ENCODE data around the gene EN2. TPM values are rescaled to one million over a fixed set of nuclear protein-coding genes. Genes with fewer than 3 reads are reported as not detected.

Gene EN2
- total and polyA plus RNA-seq, 2 of the 13 experiments (the other 11 are each of a cell fraction or from before 2014, with no cell fraction given), result not detected

DNA sequence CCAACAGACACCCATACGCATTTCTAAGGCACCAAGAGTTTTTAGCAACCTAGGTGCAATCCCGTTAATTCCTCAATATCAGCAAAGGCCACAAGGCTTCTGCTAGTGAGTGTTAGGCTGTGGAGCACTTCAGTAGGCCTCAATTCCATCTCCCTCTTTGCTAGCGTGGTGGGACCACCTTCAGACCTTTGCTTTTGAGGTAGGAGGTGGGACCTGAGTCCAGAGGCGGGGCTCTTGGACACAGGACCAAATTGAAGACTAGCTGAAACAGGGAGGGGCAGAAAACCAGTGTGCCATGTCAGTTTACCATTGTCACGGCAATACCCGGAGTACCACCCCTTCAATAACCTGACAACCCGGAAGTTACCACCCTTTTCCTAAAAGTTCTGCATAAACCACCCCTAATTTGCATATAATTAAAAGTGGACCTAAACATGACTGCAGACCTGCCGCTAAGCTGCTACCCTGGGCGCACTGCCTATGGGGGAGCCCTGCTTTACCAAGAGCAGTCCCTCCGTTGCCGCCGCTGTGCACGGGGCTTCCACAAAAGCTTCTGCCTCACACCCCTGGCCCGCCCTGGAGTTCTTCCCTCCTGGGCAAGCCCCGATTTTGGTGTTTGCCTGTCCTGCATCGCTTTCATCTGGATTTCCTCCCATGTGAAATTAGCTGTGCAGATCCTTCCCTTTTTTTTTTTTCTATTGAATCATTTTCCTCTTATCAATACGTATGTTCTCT is 41.1 kb upstream of the EN2 start:
- Histone ChIP-seq H4K20me1 (ENCODE audit: insufficient read depth, low read length) (no peaks in the 10 kb centered on the region), H3K27me3 (ENCODE audit: control insufficient read depth in 1 of 2, insufficient read depth in 2 of 2, low read length in 2 of 2) (peaks cover 1 to 57% of the 10 kb centered on the region in 2 experiments; a peak in 4 of 5 replicates), H3K9ac (ENCODE audit: insufficient read depth, low read depth, low read length) (no peak overlapping the region), H2AFZ (ENCODE audit: low read length) (no peak overlapping the region), H3K4me2 (ENCODE audit: low read depth, low read length) (no peak overlapping the region), H3K9me3 (ENCODE audit: low read length) (no peaks in the 10 kb centered on the region), H3K27ac (ENCODE audit: extremely low read length, insufficient read depth, low read length) (no peak overlapping the region), H3K79me2 (ENCODE audit: insufficient read depth, low read length) (no peaks in the 10 kb centered on the region), H3K4me1 (ENCODE audit: insufficient read depth, low read length) (no peaks in the 10 kb centered on the region), H3K4me3 (replicated peaks in 1 of 3; ENCODE audit: insufficient read depth in 1 of 3, low read depth in 2 of 3, low read length in 3 of 3) (no peak overlapping the region), H3K36me3 (replicated peaks in 1 of 2; ENCODE audit: control insufficient read depth in 1 of 2, insufficient read depth in 2 of 2, low read length in 2 of 2) (no peaks in the 10 kb centered on the region)
- BruUV-seq (replicated peaks), result no TSS peak
- POLR2A ChIA-PET, result no interaction called here
- DNase-seq (ENCODE audit: low spot score), result no peak
- CTCF ChIA-PET (ENCODE audit: low intra/inter-chr PET ratio, low total read pairs), result no interaction called here
- TF ChIP-seq, protein P1, sequence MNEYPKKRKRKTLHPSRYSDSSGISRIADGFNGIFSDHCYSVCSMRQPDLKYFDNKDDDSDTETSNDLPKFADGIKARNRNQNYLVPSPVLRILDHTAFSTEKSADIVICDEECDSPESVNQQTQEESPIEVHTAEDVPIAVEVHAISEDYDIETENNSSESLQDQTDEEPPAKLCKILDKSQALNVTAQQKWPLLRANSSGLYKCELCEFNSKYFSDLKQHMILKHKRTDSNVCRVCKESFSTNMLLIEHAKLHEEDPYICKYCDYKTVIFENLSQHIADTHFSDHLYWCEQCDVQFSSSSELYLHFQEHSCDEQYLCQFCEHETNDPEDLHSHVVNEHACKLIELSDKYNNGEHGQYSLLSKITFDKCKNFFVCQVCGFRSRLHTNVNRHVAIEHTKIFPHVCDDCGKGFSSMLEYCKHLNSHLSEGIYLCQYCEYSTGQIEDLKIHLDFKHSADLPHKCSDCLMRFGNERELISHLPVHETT (CRISPR knock-in tag; conservative IDR thresholded peaks at IDR 0.05), result no peak
- no peak for TF ChIP-seq ZNF563 (CRISPR knock-in tag; IDR thresholded peaks at IDR 0.05)
- 20% methylated on average over 12 of the region's 17 CpGs for WGBS (ENCODE audit: low lambda C conversion rate)
- in situ Hi-C loops (cut with HindIII; ENCODE audit: extremely low pct_ligation_motif_present, low pct_unique_long_range_greater_than_20kb), result no loop called here
- no peak for FAIRE-seq
- intact Hi-C loops (cut with micrococcal nuclease; ENCODE audit: unreplicated experiment), result loop anchor here (10.0 kb wide), 2 partner anchors 318 to 348 kb away; no protein-coding TSS in a partner anchor
- no peak for ATAC-seq

DNA sequence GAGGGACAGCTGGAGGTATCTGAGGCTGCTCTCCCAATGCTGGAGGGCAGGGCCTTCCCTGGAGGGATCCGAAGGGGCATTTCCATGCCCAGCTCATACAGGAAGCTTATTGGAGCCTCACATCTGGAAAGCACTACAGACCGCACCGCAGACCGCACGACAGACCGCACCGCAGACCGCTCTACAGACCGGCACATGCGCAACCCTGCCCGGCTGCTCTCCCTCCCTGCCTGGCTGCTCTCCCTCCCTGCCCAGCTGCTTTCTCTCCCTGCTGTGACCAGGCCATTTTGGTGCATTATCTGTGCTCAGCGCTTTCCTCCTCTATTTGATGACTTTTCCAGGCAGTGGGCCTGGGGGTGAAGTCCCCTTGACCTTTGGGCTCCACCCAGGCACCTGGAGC is 39.6 kb upstream of the EN2 start:
- H3K9me3 ChIP-seq (ENCODE audit: low read length), result no peaks in the 10 kb centered on the region
- no peak for DNase-seq (ENCODE audit: low spot score)
- in situ Hi-C loops (cut with HindIII; ENCODE audit: extremely low pct_ligation_motif_present, low pct_unique_long_range_greater_than_20kb), result no loop called here
- no peaks in the 10 kb centered on the region for H3K79me2 ChIP-seq (ENCODE audit: insufficient read depth, low read length)
- ATAC-seq, result no peak
- no peak overlapping the region for H2AFZ ChIP-seq (ENCODE audit: low read length)
- peaks cover 3 to 70% of the 10 kb centered on the region in 2 experiments; a peak in 4 of 5 replicates for H3K27me3 ChIP-seq (ENCODE audit: control insufficient read depth in 1 of 2, insufficient read depth in 2 of 2, low read length in 2 of 2)
- H4K20me1 ChIP-seq (ENCODE audit: insufficient read depth, low read length), result no peaks in the 10 kb centered on the region
- 74% methylated on average over 9 of the region's 12 CpGs for WGBS (ENCODE audit: low lambda C conversion rate)
- no peaks in the 10 kb centered on the region for H3K4me1 ChIP-seq (ENCODE audit: insufficient read depth, low read length)
- CTCF ChIA-PET (ENCODE audit: low intra/inter-chr PET ratio, low total read pairs), result no interaction called here
- H3K4me3 ChIP-seq (replicated peaks in 1 of 3; ENCODE audit: insufficient read depth in 1 of 3, low read depth in 2 of 3, low read length in 3 of 3), result no peak overlapping the region
- intact Hi-C loops (cut with micrococcal nuclease; ENCODE audit: unreplicated experiment), result loop anchor here (10.0 kb wide), 2 partner anchors 316 to 346 kb away; no protein-coding TSS in a partner anchor
- no peak for FAIRE-seq
- BruUV-seq (replicated peaks), result no TSS peak
- H3K36me3 ChIP-seq (replicated peaks in 1 of 2; ENCODE audit: control insufficient read depth in 1 of 2, insufficient read depth in 2 of 2, low read length in 2 of 2), result no peaks in the 10 kb centered on the region
- POLR2A ChIA-PET, result no interaction called here
- no peak overlapping the region for H3K4me2 ChIP-seq (ENCODE audit: low read depth, low read length)
- no peak overlapping the region for H3K27ac ChIP-seq (ENCODE audit: extremely low read length, insufficient read depth, low read length)
- no peak overlapping the region for H3K9ac ChIP-seq (ENCODE audit: insufficient read depth, low read depth, low read length)
- TF ChIP-seq ZNF441 (CRISPR knock-in tag; IDR thresholded peaks at IDR 0.05; ENCODE audit: borderline replicate concordance), result no peak
- no peak for TF ChIP-seq ZNF10 (CRISPR knock-in tag; IDR thresholded peaks at IDR 0.05; ENCODE audit: borderline replicate concordance, low read depth)
- no peak for TF ChIP-seq TCF7L2 (IDR thresholded peaks at IDR 0.05; ENCODE audit: low read depth, low read length)
- TF ChIP-seq HNF4A (CRISPR knock-in tag; IDR thresholded peaks at IDR 0.05), result no peak
- TF ChIP-seq, protein P2, sequence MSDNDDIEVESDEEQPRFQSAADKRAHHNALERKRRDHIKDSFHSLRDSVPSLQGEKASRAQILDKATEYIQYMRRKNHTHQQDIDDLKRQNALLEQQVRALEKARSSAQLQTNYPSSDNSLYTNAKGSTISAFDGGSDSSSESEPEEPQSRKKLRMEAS (IDR thresholded peaks at IDR 0.05), result no peak
- no peak for TF ChIP-seq ZFP1 (CRISPR knock-in tag; IDR thresholded peaks at IDR 0.05)
- TF ChIP-seq, protein P3, sequence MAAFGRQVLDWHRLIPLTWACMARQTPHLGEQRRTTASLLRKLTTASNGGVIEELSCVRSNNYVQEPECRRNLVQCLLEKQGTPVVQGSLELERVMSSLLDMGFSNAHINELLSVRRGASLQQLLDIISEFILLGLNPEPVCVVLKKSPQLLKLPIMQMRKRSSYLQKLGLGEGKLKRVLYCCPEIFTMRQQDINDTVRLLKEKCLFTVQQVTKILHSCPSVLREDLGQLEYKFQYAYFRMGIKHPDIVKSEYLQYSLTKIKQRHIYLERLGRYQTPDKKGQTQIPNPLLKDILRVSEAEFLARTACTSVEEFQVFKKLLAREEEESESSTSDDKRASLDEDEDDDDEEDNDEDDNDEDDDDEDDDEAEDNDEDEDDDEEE (CRISPR knock-in tag; IDR thresholded peaks at IDR 0.05), result no peak
- TF ChIP-seq, protein P4, sequence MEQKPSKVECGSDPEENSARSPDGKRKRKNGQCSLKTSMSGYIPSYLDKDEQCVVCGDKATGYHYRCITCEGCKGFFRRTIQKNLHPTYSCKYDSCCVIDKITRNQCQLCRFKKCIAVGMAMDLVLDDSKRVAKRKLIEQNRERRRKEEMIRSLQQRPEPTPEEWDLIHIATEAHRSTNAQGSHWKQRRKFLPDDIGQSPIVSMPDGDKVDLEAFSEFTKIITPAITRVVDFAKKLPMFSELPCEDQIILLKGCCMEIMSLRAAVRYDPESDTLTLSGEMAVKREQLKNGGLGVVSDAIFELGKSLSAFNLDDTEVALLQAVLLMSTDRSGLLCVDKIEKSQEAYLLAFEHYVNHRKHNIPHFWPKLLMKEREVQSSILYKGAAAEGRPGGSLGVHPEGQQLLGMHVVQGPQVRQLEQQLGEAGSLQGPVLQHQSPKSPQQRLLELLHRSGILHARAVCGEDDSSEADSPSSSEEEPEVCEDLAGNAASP (CRISPR knock-in tag; IDR thresholded peaks at IDR 0.05; ENCODE audit: borderline replicate concordance), result no peak
- TF ChIP-seq RFX1 (IDR thresholded peaks at IDR 0.05), result no peak

Data from HepG2 (cell line).